KBM-7 (cell line): ENCODE results near the gene LOXHD1.

Experiments used
- DNase-seq: peaks from one replicate; pipeline ENCODE4 v3.0.0-alpha.2; 2015
- in situ Hi-C: fragments of 300-500 bp; cut with MboI; formaldehyde crosslinking; loops from 2 replicates; pipeline ENCODE4 v1.14.3; 2020; ENCODE audit warnings: low sequenced_read_pairs, low pct_unique_long_range_greater_than_20kb, mixed read lengths

LOXHD1 gene

DNA sequence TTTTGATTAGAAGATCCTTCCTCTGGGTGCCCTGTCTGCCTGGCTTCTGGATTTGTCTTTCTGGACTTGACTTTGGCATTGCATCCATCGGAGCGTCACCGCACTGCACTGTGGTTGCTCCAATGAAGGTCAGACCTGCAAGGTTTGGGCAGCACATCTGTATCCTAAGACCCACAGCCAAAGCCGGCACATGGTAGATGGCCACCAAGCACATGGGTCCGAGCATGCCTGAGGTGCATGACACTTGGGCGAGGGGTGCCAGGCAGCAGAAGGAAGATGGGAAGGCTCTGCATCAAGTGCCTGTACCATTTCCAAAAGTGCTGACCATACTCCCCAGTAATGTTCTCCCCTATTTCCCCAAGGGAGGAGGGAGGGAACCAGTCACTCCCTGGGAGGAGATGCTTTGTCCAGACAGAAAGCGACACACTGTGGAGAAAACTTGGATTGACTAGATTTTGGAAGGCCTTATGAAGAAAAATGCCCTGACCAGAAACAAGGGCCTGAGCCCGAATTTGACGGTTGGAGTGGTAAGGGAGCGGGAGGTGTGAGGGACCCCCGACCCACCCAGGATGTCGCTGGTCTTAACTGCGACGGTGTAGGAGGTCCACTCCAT lies 149.9 kb downstream of the LOXHD1 start:
- in situ Hi-C loops: no loop called here
- DNase-seq: no peak

DNA sequence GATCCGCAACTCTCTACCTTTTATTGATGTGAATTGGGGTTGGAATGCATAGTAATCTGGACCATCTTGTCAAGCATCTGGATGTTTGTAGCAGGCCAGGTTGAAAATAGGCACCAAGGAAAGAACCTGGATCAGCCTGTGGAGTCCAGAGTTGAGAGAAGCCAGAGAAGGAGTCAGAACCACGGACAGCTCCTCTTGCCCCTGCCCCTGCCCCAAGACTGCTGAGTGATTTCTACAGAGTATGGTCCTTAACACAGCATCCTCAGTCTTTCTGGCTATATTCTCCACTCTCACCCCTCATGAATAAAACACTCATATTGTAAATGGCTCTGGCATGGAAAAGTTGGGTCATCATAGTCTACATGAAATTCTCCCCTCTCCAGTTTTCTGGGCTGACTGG lies 154.6 kb downstream of the LOXHD1 start:
- in situ Hi-C loops: no loop called here

DNA sequence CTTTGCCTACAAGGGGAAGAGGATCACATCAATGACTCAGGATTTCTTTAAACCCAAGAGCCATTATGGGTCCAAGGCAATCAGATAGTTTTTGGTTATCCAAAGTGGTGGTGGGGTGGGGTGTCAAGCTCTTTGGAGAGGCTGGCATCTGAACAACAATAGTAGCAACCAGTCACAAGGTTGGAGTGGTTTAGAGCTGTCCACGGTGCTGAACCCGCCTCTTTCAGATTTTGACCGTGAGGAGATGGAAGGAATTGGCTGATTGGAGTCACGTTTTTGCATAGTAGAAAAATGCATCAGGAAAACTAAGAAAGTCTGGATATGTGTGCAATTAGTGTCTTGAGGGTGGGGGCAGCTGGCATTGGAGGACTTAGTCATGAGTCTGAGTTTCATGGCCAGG lies 159.9 kb downstream of the LOXHD1 start:
- in situ Hi-C loops: loop anchor here (25.0 kb wide), 1 partner anchor 335 kb away; a partner anchor contains a TSS
- DNase-seq: peak; percentile 32

More for the DNA sequence above, 154.6 kb downstream of the LOXHD1 start:
- DNase-seq: peak; percentile 31

DNA sequence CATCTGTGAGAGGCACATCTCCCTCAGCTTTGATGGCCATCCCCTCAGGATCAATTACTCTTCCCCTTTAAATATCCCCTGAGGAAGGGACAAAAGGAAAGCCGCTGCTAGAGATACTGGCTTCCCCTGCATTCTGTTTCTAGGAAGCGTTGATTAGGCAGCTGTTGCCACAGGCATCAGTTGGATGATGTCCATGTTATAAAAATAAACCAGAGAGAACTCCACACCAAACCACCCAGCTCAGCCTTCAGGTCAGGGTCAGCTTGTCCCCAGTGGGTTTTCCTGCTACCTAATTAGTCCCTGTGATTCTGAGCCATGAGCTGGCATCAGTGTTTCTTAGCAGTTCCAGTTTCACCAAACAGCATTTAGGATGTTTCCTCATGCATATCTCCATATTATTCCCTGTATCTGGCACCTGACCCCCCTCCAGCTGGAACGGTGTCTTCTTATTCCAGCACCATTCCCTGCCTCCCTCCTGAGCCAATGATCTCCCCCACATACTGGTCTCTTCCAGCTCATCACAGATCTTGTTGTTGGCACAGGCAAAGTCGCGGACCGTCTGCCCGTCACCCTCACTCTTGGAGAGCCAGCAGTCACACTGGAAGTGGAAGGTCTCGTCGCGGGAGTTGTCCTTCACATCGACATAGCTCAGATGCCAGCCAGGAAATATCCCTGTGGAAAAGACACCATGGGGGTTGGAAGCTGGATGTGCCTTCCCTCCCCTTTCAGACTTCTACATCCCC lies 168.4 kb downstream of the LOXHD1 start:
- no peak for DNase-seq
- in situ Hi-C loops: loop anchor here (25.0 kb wide), 1 partner anchor 326 kb away; a partner anchor contains a TSS

DNA sequence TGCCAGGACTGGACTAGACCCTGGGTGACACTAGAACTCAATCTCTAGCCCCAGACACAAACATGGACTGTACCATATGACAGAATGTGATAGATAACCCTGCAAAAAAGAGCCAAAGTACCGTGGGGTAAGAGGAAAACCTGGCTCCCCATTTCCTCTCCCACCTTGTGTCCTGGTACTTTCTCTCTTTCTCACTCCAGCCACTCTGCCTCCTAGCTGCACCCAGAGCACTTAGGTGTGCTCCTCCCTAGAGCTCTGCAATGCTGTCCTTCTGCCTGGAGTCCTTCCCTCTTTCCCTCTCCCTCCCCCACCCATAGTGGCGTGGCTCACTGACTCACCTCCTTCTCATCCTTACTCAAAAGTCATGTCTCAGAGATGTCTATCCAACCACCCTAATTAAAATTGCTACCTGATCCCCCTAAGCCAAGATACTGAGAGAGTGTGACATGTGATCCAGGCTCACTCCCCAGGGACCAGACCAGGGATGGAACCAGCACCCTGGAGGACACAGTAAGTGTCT lies 171.3 kb downstream of the LOXHD1 start:
- in situ Hi-C loops: loop anchor here (25.0 kb wide), 1 partner anchor 323 kb away; a partner anchor contains a TSS
- DNase-seq: no peak

DNA sequence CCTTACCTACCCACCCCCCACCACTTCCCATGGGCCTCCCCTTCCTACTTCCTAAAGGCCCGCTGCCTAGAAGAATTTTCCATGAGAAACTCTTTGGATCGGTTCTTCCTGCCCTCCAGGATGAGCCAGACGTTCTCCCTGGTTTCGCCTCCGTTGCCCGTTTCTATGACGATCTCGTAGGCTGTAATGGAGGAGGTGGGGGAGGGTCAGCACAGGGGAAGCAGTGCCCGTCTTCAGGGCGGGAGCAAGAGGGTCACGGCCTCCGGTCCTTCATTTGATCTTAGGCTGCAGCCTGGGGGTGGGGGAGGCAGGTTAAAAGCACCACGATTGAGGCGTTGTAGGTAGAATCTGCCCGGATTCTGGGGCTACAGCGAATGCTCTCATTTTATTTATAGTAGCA lies 172.0 kb downstream of the LOXHD1 start:
- in situ Hi-C loops: loop anchor here (25.0 kb wide), 1 partner anchor 323 kb away; a partner anchor contains a TSS
- DNase-seq: no peak

DNA sequence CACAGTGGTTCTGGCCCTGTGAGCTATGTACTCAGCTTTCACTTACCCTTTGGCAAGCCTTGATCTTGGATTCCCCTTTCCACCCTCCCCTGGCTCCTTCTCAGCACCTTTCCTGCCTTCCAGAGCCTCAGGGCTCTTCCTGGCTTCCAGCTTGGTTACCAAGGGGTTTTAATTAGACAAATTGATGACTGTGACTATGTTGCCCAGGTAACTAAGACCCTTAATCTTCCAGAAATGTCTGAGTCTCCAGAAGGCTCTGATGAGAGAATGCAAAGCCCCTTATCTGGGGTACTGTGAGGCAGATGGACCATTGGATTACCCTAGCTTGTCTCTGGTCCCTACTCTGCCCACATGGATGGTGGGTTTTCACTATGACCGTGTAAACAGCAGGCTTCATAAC lies 174.2 kb downstream of the LOXHD1 start:
- DNase-seq: no peak
- in situ Hi-C loops: loop anchor here (25.0 kb wide), 1 partner anchor 321 kb away; a partner anchor contains a TSS

DNA sequence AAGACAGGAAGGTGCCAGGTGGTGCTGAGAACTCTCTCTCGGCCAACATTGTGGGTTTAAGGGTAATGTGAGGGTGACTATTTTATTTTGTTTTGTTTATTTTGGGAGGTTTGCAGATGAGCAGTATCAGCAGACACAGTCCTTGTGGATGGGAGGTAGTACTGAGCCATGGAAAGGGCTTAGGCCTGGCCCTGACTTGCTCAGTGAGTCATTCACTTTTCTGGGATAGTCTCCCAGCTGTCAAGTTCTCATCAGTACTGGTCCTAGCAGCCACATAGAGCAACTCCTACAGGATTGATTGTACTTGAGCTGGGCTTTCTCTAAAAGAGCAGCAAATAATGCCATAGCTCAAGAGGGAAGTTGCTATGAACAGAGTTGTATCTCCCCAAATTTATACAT lies 175.2 kb downstream of the LOXHD1 start:
- in situ Hi-C loops: loop anchor here (25.0 kb wide), 1 partner anchor 320 kb away; a partner anchor contains a TSS
- no peak for DNase-seq

DNA sequence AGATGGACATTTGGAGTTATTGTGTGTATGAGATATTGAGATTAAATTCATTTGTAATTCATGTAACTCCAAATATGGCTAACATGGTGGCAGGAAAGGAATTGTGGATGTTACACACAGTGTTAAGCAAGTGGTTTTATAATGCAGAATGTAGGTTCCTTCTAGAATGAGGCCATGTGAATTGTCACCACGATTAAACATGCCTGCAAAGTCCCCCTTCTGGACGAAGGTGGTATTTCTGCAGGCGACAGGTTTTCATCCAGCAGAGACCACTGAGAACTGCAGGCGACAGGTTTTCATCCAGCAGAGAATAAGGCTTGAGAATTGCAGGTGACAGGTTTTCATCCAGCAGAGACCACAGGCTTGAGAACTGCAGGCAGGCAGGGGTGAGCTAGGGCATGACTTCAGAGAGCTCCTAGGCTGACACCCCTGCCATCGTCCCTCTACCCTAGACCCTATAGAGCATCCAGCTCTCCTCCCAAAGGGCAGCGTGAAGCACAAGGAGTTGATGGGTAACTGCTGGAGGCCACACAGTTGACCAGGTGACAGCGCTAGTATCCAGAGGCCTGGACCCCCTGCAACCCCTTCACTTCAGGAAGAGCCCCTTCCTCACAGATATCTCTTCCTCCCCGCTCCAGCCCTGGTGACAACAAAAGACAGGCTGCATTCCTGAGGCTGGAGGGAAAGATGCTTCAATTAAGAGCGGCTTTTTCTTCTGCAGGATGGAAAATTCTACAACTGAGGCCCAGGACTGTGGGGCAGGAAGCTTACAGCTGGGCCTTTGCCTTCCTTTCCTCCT lies 175.8 kb downstream of the LOXHD1 start:
- DNase-seq: peak; percentile 55
- in situ Hi-C loops: loop anchor here (25.0 kb wide), 1 partner anchor 319 kb away; a partner anchor contains a TSS

DNA sequence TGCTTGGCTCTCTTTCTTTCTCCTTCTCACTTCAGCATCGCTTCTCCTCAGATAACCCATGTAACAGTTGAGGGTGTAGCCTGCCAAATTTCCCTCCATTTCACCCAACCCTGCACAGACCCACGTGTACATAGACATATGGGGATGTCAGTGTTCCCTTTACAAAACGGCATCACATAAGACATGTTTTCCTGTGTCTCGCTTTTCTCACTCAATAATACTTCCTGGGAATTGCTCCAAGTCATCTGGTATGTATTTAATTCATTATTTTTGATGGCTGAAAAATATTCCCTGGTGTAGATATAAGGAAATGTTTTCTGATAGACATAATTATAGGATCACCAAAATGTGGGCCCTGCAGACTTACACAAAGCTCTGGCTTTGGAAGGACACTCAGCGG lies 176.8 kb downstream of the LOXHD1 start:
- in situ Hi-C loops: loop anchor here (25.0 kb wide), 1 partner anchor 318 kb away; a partner anchor contains a TSS
- no peak for DNase-seq

DNA sequence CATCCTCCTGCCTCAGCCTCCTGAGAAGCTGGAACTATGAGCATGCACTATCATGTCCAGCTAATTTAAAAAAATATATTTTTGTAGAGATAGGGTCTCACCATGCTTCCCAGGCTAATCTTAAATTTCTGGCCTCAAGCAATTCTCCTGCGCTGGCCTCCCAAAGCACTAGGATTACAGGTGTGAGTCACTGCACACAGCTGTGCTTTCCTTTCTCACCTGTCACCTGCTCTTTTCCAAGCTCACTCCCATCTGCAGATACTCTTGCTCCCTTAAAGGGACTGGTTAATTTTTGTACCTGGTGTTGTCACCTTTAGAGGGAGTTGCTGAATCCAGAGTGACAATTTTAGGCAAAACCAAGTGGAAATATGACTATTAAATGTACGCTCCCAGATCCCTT lies 178.2 kb downstream of the LOXHD1 start:
- DNase-seq: no peak
- in situ Hi-C loops: loop anchor here (25.0 kb wide), 1 partner anchor 316 kb away; a partner anchor contains a TSS

DNA sequence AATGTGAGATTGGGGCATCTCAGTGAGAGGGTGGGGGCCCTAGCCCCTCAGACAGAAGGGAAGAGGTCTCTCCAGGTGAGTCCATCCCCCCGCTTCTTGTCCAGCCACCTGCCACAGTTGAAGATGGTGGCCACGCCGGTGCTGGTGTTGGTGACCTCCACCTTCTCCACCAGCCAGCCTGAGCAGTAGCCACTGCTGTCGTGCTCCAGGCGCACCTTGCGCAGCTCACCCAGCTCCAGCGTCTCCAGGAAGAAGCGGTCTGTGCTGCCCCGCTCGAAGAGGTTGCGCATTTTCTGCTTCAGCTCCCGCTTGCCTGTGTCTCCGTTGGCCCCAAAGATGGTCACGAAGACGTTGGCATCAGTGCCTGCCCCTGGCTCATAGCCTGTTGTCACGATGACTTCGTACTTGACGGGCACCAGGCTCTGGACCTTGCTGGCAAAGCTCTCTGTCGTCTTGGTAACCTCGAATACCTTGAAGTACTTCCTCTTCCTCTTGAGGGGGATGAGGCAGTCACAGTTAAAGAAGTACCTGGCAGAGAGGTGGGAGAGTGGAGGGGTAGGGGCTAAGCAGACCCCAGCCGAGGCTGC lies 179.5 kb downstream of the LOXHD1 start:
- in situ Hi-C loops: loop anchor here (25.0 kb wide), 1 partner anchor 315 kb away; a partner anchor contains a TSS
- no peak for DNase-seq

DNA sequence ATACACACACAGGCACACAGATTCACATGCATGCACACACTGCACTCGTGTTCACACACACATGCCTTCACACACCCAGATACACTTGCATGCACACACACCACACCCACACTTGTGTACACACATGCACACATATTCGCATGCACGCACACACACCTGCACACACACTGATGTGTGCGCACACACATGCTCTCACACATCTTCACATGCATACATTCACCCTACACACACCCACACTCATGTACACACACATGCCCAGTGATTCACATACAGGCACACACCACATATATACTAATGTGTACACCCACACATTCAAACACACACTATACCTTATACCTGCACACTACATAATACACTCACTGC lies 181.6 kb downstream of the LOXHD1 start:
- in situ Hi-C loops: loop anchor here (25.0 kb wide), 1 partner anchor 313 kb away; a partner anchor contains a TSS
- no peak for DNase-seq

DNA sequence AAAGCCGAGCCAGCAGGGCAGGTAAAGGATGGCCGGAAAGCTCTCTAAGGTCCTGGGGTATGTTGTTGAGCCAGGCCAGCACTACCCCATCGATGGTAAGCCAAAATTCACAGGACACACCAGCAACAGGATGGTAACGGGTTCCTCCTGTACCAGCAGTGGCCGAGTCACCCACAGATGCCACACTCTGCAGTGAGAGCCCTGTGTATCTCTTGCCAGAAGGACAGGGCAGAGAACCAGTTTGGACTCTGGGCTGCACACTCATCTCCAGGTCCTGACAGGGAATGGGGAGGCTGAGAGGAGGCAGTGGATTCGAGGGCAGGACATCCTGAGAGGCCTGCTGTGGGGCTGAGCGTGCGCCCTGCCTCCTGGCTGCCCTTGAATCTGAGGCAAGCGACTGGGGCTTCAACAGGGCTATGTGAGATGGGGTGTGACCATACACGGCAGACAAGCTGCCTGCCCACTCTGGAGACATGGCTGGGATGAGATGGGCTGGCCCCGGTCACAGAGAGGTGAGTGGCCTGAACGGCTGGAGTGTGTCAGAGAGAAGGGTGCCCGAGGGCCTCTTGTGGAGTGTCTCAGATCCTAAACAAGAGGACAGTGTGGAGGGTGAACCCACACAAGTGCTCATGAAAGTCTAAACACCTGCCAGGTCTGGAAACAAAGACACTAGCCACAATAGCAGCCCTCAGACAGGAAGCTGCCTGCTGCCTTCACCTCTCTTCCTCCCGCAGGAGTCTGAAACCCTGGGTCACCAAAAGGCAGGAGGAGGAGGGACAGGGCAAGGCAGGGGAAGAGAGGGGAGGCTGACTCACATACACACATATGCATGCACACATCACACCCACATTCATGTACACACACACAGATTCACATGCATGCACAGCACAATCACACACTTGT lies 182.3 kb downstream of the LOXHD1 start:
- in situ Hi-C loops: loop anchor here (25.0 kb wide), 1 partner anchor 312 kb away; a partner anchor contains a TSS
- DNase-seq: no peak

DNA sequence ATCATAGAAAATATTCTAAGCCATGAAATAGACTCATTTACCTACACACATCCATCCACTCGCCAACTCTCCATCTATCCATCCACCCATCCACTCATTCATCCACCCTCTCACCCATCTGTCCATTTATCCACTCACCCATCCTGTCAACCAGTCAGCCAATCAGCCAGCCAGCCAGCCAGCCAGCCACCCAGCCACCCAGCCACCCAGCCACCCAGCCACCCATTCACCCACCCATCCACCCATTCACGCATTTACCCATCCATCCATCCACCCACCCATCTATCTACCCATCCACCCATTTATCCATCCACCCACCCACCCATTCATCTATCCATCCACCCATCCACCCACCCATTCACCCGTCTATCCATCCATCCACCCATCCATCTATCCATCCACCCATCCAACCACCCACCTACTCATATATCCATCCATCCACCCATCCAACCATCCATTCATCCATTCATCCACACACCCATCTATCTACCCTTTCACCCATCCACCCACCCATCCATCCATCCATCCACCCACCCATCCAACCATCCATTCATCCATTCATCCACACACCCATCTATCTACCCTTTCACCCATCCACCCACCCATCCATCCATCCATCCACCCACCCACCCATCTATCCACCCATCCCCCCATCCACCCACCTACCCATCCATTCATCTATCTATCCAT lies 185.1 kb downstream of the LOXHD1 start:
- in situ Hi-C loops: no loop called here
- no peak for DNase-seq

DNA sequence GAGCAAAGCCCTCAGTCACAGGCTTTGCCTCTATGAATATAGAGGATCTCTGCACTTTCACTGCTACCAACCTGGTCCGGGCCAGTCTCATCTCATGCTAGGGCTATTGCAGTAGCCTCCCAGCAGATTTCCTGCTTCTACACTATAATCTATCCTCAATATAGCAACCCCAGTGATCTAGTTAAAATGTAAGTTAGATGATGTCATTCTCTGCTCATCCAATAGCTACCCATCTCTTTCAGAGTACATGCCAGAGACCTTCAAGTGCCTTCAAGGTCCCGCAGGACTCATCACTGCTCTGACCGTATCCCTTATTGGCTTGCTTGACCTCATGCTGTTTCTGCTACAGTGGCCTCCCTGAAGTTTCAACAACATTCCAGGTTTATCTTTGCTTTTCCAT lies 186.3 kb downstream of the LOXHD1 start:
- DNase-seq: no peak
- in situ Hi-C loops: no loop called here

DNA sequence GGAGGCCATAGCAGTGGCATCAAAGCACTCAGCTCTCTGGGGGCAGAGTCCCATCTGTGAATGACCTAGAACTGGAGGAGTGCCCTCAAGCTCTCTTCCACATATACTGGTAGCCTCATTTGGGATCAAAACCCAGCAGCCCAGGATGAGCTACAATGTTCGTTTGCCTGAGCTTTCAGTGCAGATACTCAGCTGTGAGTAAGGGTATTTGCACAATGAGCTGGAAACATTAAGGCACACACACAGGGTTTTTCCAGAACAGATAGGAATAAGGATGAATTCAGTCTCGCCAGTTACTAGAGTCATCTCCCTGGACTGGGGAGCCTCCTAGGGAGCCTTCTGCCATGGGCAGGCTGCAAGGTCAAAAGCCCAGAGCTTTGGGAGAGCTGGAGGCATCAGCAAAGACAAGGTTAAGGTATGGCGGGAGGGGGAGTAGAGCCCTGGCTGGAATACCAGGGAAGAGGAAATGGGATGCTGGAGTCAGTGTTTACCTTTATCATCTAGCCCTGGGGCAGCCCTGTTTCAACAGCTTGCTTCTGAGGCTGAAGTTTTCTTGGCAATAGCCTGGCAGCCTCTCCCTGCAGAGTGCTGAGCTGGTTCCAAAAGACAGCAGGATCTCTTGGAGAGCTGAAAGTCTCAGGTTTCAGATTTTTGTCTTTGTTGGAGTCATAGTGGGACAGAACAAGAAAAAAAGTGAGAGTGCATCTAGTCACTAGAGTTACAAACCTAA lies 187.7 kb downstream of the LOXHD1 start:
- no peak for DNase-seq
- in situ Hi-C loops: no loop called here
